Astrocyte (in vitro differentiated cells and primary cell): ENCODE results near the gene DBF4B.

Experiments
- CTCF ChIP-seq: IDR thresholded peaks from 2 replicates; pipeline ENCODE4 v1.5.1; 2011; ENCODE audit warnings: low read depth, mild to moderate bottlenecking, inconsistent platforms, low read length, moderate library complexity; ENCODE audit not compliant: insufficient read depth
- EZH2 ChIP-seq: IDR thresholded peaks from 2 replicates; pipeline ENCODE4 v1.6.1; 2012; ENCODE audit warnings: mild to moderate bottlenecking, low read length, inconsistent platforms; ENCODE audit not compliant: insufficient read depth

- no peak for TF ChIP-seq CTCF
- TF ChIP-seq EZH2, result no peak
Observed at GRCh38 chr17:44782326-44782850, 73.9 kb downstream of the DBF4B start.
